HG03571 (cell line): Measurements from ENCODE around the gene IFI44.

Experiments
- ATAC-seq: cut with Tn5 transposase; IDR thresholded peaks from one replicate; pipeline ENCODE4 v1.9.1; 2021; ENCODE audit not compliant: unreplicated experiment

Gene IFI44

DNA sequence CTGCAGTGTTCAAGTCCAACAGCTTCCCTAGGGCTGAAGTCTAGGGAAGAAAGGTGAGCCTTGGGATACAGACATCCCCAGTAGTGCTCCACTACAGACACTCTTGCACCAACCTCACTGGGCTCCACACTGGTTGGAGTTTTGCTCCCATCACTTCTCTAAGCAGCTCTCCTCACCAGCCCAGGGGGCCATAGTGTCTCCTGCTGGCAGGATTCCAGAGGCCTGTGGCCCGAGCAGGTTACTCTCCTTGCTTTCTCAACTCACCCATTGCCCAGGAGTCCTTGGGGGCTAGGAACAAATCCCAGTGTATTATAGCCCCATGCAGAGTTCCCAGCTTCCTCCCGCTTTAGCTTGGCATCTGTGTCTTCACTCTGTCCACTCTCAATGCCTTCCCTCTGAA lies 52.8 kb downstream of the IFI44 start:
- ATAC-seq, result no peak

DNA sequence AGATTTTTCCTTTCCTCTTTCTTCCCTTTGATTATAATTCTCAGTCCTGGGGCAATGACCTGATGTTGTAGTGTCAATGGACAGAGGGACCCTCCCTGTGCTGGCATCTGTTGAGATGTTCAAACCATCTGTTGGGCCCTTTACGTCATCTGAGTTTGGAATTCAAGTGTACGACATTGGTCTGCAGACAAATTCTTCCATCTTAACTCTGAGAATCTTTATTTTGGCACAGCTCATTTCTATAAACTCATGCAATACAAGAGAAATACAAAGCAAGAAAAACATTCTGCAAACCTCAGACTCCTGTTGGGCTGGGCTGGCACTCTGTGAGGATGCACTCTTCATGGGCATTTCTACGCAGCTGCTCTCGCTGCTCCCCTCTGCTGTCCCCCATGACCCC lies 54.2 kb downstream of the IFI44 start:
- no peak for ATAC-seq

DNA sequence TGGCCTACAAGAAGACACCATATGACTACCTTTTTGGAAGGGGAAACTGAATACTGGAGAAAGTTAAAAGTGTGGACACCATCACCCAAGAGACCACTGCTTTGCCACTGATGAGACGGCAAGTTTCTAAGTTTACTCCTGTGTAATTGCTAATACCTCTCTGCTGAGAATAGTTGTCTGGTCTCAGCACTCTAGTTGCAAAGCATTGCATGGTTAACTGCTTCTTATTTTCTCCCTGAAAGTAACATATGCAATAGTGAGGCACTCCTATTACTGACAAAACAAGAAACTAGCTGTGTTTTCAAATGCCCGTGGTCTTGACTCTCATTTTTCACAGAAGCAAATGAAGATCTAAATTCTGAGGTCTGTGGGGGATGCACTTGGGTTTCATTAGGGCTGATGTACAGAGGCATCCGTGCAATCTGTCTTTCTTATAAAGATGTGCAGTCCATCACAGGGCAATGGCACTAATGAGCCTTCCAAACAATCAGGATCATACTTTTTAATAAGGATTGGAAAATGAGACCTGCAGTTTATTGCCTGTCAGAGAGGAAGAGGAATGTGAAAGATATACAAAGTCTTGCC lies 62.9 kb downstream of the IFI44 start:
- ATAC-seq, result no peak

DNA sequence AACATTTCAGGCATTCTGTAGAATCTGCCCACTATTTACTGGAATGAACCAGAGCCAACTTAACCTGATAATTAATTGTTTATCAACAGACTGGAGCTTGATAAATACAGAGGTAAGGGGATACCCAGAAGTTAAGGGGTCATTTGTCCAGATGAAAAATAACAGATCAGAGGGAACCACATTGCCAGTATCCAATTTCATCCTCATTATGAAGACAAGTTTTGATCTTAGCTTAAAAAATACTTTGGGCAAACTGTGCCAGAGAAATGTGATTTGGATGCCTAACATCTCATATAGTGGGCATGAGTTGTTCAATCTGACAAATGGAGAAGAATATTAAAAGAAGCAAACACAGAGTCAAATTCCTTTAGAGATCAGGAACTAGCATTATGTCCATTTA lies 63.7 kb downstream of the IFI44 start:
- no peak for ATAC-seq
